Breast epithelium (tissue), 3 donors: ENCODE data around the gene HACD2.

ENCODE experiments used
- POLR2AphosphoS5 ChIP-seq, 3 donors: sonication (generic); formaldehyde crosslinking; IDR thresholded peaks; one replicate each; pipeline ENCODE4 v1.6.1; 2017; ENCODE audit warnings: antibody characterized with exemption in 3 of 3
- TF ChIP-seq, protein P1 (sequence below), 3 donors: fragments of 450-650 bp; IDR thresholded peaks; one replicate each; pipeline ENCODE4 v1.5.1; 2016 to 2017; ENCODE audit warnings: antibody characterized with exemption in 3 of 3, mild to moderate bottlenecking in 3 of 3, moderate library complexity in 3 of 3

DNA sequence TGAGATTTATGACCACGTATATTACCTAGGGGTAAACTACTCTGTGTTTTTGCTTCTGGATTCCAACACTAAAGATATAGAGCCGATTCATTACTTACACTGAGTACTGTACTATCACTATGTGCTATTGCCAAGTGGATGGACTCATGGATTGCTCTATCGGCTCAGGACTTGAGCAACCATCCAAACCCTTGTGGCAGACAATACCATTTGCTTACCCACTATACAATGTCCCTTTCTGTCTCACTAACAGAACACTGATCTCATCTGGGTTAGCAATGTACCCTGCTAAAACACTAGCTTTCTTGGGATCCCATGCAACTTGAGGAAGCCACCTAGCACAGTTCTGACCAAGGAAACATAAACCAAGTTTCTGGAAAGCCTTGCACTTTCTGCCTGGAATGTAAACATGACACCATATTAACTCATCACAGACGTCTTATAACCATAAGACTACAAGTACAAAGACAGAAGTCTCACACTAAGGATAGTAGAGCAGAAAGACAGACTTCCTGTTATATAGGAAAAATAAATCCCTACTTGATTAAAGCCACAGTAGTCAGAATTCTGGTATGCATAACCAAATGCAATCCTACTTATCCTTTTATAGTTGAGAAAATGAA lies 38.6 kb downstream of the HACD2 start:
- TF ChIP-seq, protein P1, sequence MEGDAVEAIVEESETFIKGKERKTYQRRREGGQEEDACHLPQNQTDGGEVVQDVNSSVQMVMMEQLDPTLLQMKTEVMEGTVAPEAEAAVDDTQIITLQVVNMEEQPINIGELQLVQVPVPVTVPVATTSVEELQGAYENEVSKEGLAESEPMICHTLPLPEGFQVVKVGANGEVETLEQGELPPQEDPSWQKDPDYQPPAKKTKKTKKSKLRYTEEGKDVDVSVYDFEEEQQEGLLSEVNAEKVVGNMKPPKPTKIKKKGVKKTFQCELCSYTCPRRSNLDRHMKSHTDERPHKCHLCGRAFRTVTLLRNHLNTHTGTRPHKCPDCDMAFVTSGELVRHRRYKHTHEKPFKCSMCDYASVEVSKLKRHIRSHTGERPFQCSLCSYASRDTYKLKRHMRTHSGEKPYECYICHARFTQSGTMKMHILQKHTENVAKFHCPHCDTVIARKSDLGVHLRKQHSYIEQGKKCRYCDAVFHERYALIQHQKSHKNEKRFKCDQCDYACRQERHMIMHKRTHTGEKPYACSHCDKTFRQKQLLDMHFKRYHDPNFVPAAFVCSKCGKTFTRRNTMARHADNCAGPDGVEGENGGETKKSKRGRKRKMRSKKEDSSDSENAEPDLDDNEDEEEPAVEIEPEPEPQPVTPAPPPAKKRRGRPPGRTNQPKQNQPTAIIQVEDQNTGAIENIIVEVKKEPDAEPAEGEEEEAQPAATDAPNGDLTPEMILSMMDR (IDR thresholded peaks at IDR 0.05) = no peak
- no peak for TF ChIP-seq POLR2AphosphoS5 (IDR thresholded peaks at IDR 0.05)
